CD4-positive, alpha-beta T cell treated with Interleukin-17A for 4 hours (primary cell): ENCODE data around the gene HOXA5.

Source experiments
- DNase-seq: peaks from one replicate; pipeline ENCODE4 v3.0.0-alpha.2; 2020; ENCODE audit warnings: mixed read lengths

The HOXA5 gene

GRCh38 chr7:27131390-27131819 is 12.1 kb downstream of the HOXA5 start:
- no peak for DNase-seq

GRCh38 chr7:27130540-27131389 is 12.7 kb downstream of the HOXA5 start, which contains the start of gene HOXA4:
Gene HOXA4 (minus strand): TSS chr7:27130757. CDS start chr7:27130733, 24 bp downstream.
- DNase-seq: peak; percentile 86

- peak; percentile 30 for DNase-seq
Observed at GRCh38 chr7:27129729-27130539, 13.5 kb downstream of the HOXA5 start.

- DNase-seq: no peak
Observed at GRCh38 chr7:27128776-27129728, 14.4 kb downstream of the HOXA5 start.

GRCh38 chr7:27128034-27128433 is 15.4 kb downstream of the HOXA5 start:
- no peak for DNase-seq

GRCh38 chr7:27126596-27127327 is 16.7 kb downstream of the HOXA5 start:
- DNase-seq: no peak

GRCh38 chr7:27125986-27126394 is 17.5 kb downstream of the HOXA5 start:
- no peak for DNase-seq

- no peak for DNase-seq
Observed at GRCh38 chr7:27124902-27125689, 18.4 kb downstream of the HOXA5 start.

GRCh38 chr7:27124096-27124901 is 19.2 kb downstream of the HOXA5 start:
- no peak for DNase-seq

GRCh38 chr7:27123477-27124053 is 19.9 kb downstream of the HOXA5 start:
- DNase-seq: no peak

- no peak for DNase-seq
Observed at GRCh38 chr7:27123007-27123476, 20.4 kb downstream of the HOXA5 start.

GRCh38 chr7:27122077-27122910 is 21.2 kb downstream of the HOXA5 start:
- no peak for DNase-seq

GRCh38 chr7:27121684-27122076 is 21.8 kb downstream of the HOXA5 start:
- DNase-seq: no peak

- no peak for DNase-seq
Observed at GRCh38 chr7:27119412-27119911, 24.0 kb downstream of the HOXA5 start.

- DNase-seq: no peak
Observed at GRCh38 chr7:27118580-27118979, 24.9 kb downstream of the HOXA5 start.

GRCh38 chr7:27117887-27118491 is 25.5 kb downstream of the HOXA5 start:
- no peak for DNase-seq

GRCh38 chr7:27116962-27117886 is 26.3 kb downstream of the HOXA5 start:
- DNase-seq: no peak
